ENCODE data around the gene PRR14L.
"Not testable (repeated sequence)": the region's sequence is repeated elsewhere in the genome, so short reads cannot be mapped to it uniquely, and the experiment has no call there.

Gene PRR14L

GRCh38 chr22:31682751-31683150 is 67.2 kb downstream of the PRR14L start:
- no peak for DNase-seq (ENCODE audit: low read depth, low spot score)

DNA sequence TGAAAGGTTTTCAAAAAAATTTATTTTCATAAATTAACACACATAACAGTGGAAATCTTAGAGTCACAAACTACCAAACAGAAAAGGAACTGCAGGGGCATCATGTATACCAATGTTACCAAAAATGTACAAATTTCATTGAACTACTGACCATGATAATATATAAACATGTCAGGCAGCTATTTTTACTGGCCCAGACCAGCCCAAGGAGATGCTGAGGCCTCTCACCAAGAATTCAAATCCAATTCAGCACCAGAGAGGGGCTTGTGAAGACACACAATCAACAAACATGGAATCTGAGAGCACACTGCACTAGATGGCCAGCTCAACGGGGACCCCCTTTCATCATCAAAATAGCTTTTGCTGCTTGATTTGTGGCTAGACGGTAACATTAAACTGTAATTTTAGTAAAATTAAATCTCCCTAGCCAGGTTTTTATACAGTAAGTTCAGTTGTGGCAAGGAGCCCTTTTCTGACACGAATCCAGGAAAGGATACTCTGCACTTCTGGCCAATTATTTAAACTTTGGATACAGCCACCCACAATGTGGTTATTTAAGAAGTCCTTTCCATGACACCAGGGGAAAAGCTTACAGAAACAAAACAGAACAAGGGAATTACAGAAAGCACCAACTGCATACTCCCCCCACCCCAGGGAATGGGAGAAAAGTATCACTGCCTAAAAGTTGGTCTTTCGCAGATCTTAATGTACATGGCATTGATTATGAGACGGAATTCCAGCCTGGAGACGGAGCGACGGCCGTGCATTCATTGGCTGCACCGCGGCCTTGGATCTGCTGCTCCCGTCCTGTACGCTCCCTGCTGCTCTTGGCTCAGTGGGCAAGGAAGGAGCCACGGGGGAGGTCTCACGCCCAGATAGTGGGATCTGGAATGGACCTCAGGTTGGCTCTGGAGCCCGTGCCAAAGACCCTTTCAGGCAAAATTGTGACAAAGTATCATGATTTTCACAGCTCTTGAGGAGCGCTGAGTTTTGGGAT is 68.3 kb downstream of the PRR14L start:
- DNase-seq (ENCODE audit: low read depth, low spot score) = no peak

- no peak for DNase-seq (ENCODE audit: low read depth, low spot score)
Measured at GRCh38 chr22:31680861-31681341, 69.0 kb downstream of the PRR14L start.

DNA sequence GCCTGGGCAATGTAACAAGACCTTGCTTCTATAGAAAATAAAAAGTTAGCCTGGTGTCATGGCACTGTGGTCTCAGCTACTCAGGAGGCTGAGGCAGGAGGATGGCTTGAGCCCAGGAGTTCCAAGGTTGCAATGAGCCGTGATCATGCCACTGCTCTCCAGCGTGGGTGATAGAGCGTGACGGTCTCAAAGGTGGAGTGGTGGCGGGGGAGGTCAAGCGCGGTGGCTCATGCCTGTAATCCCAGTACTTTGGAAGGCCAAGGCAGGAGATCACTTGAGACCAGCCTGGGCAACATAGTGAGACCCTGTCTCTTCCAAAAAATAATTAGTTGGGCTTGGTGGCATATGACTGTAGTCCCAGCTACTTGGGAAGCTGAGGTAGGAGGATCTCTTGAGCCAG is 71.2 kb downstream of the PRR14L start:
- DNase-seq (ENCODE audit: low read depth, low spot score) = no peak

DNA sequence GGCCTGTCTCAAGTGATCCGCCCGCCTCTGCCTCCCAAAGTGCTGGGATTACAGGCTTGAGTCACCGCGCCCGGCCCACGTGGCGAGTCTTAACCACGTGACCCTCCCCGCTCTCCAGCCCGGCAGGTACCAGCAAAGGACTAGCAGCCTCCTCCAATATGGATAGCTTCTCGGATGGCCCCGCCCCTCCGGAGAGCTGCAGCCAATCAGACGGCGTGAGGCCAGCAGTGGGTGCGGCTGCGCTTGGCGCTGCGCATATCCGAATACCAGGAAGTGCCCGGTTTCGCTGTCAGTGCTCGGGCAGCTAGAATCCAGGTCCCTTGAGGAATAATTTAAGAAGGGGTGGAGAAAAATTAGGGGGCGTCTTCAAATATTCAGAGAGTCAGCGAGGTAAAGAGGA is 73.2 kb downstream of the PRR14L start:
- DNase-seq (ENCODE audit: low read depth, low spot score) = peak; percentile 81

DNA sequence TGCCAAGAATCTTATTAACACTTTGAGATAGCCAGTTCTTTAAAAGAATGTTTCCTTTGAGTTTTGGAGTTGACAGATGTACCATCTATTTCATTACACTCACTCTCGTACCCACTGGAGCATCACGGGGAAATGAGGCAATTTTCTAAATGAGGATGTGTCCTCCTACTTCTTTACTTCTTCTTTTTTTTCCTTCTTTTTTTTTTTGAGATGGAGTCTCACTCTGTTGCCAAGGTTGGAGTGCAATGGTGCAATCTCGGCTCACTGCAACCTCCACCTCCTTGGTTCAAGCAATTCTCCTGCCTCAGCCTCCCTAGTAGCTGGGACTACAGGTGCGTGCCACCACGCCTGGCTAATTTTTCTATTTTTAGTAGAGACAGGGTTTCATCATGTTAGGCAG is 75.7 kb downstream of the PRR14L start:
- DNase-seq (ENCODE audit: low read depth, low spot score) = not testable (repeated sequence)

- not testable (repeated sequence) for DNase-seq (ENCODE audit: low read depth, low spot score)
Measured at GRCh38 chr22:31668849-31669248, 81.1 kb downstream of the PRR14L start.

- DNase-seq (ENCODE audit: low read depth, low spot score) = no peak
Measured at GRCh38 chr22:31662668-31663037, 87.3 kb downstream of the PRR14L start.

DNA sequence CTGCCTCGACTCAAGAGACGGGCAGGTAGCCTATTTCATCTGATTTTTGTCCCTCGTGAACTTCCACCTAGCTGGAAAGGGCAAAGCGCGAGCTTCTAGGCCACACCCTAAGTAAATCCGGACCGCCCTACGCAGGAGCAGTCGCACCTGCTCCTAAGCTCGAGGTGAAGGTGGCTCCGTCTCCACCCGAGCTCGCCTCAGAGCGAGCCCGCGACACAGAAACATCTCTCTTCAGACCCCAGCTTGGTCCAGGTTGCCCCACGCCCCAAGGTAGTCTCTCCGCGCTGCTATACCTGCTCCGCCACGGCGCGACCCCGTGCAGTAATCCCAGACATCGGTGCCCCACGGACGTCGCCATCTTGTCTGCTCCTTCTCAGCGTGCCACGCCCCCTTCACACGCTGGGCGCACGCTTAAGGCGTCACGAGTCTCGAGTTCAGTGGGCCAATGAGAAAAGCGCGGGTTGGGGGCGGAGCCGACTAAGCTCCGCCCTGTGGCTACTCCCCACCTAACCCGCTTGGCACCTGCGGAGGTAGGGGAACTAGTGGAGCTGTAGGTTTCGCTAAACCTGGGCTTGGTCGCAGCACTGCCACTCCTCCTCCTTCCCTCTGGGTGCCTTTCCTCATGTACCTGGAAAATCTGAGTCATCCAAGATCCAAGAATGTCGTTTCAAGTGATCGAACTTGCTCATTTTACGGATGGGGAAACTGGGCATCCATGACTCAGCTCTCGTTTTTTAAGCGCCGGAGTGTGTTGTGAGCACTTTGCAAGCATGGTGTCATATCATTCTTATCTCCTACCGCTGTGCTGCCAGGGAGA is 87.9 kb downstream of the PRR14L start, which contains the start of gene PISD:
PISD (minus strand) TSS at position 365 of the 817 bp plus-strand sequence; CDS start at position 358, 7 bp downstream.
- DNase-seq (ENCODE audit: low read depth, low spot score) = peak; percentile 95

DNA sequence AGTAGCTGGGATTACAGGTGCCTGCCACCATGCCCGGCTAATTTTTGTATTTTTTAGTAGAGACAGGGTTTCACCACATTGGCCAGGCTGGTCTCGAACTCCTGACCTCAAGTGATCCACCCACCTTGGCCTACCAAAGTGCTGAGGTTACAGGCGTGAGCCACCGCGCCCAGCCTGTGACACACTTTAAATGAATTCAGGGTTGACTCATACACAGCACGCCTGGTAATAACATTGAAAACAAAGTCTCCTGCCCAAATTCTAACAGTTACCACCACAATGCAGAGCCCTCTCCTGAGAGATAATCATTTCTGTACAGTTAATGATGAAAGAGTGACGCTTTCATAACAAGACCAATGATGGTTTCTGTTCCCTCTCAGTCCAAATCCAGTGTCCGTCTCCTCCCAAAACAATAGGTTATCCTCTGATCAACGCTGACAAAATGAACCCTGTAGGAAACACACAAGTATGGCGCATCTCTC is 89.0 kb downstream of the PRR14L start:
- DNase-seq (ENCODE audit: low read depth, low spot score) = not testable (repeated sequence)

DNA sequence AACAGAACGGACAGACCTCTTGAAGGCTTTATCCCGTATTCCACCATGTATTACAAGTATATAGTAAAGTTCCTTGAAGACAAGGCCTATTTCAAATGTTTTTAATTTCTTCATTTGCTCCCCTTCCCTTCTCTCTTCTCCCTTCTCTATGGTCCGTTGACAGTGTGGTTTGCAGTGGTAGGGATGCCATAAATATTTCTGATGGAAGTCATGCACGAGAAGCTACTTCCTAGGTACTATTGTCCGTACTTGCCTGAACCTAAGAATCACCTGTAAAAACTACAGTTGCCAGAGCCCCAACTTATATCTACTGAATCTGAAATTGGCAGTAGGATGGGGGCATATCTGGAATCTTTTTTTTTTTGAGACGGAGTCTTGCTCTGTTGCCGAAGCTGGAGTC is 90.7 kb downstream of the PRR14L start:
- DNase-seq (ENCODE audit: low read depth, low spot score) = no peak

- no peak for DNase-seq (ENCODE audit: low read depth, low spot score)
Measured at GRCh38 chr22:31654408-31654807, 95.5 kb downstream of the PRR14L start.

DNA sequence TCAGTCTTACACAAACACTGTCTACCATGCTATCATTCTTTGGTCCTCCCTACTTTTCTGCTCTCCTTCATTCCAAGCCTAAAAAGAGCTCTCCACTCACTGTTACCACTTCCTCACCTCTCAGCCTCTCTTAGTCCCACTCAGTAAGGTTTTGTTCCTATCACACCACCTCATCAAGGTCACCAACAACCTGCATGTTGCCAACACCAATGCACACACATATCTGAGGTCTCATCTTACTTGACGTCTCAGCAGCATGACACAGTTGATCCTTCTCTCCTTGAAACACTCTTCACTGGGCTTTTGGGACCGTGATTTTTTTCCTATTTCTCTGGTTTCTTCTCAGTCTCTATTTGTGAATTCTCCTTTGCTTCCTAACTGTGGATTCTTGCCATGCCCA is 96.0 kb downstream of the PRR14L start:
- no peak for DNase-seq (ENCODE audit: low read depth, low spot score)

- no peak for DNase-seq (ENCODE audit: low read depth, low spot score)
Measured at GRCh38 chr22:31652911-31653684, 96.8 kb downstream of the PRR14L start.

GRCh38 chr22:31652088-31652487 is 97.8 kb downstream of the PRR14L start:
- no peak for DNase-seq (ENCODE audit: low read depth, low spot score)

- no peak for DNase-seq (ENCODE audit: low read depth, low spot score)
Measured at GRCh38 chr22:31651664-31652063, 98.3 kb downstream of the PRR14L start.

GRCh38 chr22:31650391-31650790 is 99.5 kb downstream of the PRR14L start:
- DNase-seq (ENCODE audit: low read depth, low spot score) = no peak

DNA sequence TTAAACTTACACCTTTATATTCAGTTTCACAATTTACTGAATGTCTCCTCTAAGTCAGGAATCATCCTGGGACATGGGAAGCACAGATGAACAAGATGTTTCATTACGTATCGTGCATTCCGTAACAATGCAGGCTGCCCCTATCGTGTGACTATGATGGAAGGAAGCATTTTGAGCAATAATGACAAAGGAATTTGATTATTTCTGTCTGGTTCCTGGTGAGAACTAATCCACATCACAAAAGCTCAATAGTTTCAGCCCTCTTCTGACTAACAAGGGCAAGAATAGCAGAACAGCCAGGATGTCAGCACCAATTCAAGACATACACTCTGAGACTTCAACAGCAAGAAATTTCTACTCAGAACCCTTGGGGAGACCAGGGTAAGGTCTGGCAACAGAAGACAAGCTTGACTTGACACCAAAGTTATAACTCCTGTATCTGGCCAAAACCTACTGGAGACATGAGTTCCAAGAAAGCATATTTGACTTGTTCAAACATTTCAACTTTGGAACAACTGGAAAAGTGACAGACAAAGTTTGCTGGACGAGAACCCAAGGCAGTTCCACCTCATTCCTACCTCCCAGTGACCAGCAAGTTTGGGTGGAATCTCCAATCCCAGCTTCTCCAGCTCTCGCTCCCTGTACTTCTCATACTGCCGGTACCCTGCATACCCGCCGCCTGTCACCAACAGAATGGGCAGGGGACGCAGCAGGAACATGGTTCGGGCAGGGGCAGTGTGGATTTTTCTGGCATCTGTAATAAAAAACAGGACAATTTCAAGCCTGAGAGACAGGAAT is 102.2 kb downstream of the PRR14L start:
- DNase-seq (ENCODE audit: low read depth, low spot score) = no peak

DNA sequence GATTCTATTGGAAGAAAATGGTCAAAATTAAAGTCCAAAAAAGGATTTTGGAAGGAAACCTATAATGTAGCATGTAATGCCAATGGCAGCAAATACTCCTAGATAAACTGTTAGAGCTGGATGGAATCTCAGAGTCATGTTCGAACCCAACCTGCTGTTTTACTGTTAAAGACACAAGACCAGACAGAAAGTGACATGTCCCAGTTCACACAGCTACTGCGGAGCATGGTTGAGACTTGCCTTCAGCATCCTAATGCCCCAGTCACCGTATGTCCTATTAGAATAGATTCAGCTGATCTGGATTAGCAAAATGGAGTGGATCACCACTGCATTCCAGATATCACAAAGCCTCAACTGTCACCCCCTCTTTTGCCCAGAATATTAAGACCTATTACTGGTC is 102.9 kb downstream of the PRR14L start:
- no peak for DNase-seq (ENCODE audit: low read depth, low spot score)

GRCh38 chr22:31646186-31647019 is 103.5 kb downstream of the PRR14L start:
- no peak for DNase-seq (ENCODE audit: low read depth, low spot score)

Measured in activated CD4-positive, CD25-positive, alpha-beta regulatory T cell treated with anti-CD3 and anti-CD28 coated beads, Interleukin-2, amount 50 U/mL, for 16 hours (primary cell).